HAP-1 (cell line): ENCODE measurements around the gene SCUBE3.

Experiments used
- DNase-seq, 2 experiments: peaks; one replicate each; pipeline ENCODE4 v3.0.0-alpha.2; 2016 to 2020; ENCODE audit warnings: low spot score in 2 of 2
- H3K27me3 ChIP-seq: fragments of 250-450 bp; sonication (Bioruptor Pico); 2 replicates; pipeline ENCODE4 v1.5.1; 2020; ENCODE audit warnings: low read depth, mild to moderate bottlenecking, moderate library complexity
- H3K36me3 ChIP-seq: fragments of 250-450 bp; sonication (Bioruptor Pico); replicated peaks from 2 replicates; pipeline ENCODE4 v1.5.1; 2020; ENCODE audit warnings: mild to moderate bottlenecking
- H3K4me1 ChIP-seq: fragments of 250-450 bp; sonication (Bioruptor Pico); 2 replicates; pipeline ENCODE4 v1.5.1; 2020; ENCODE audit warnings: mild to moderate bottlenecking
- H3K4me3 ChIP-seq: fragments of 250-450 bp; sonication (Bioruptor Pico); 2 replicates; pipeline ENCODE4 v1.5.1; 2020; ENCODE audit warnings: mild to moderate bottlenecking, moderate library complexity
- H3K9me3 ChIP-seq: fragments of 250-450 bp; sonication (Bioruptor Pico); 2 replicates; pipeline ENCODE4 v1.5.1; 2020; ENCODE audit warnings: mild to moderate bottlenecking, moderate library complexity
- in situ Hi-C: fragments of 300-500 bp; cut with MboI; formaldehyde crosslinking; loops from 3 replicates; pipeline ENCODE4 v1.14.3; 2020; ENCODE audit warnings: low sequenced_read_pairs, inconsistent platforms, mixed read lengths

SCUBE3 gene

DNA sequence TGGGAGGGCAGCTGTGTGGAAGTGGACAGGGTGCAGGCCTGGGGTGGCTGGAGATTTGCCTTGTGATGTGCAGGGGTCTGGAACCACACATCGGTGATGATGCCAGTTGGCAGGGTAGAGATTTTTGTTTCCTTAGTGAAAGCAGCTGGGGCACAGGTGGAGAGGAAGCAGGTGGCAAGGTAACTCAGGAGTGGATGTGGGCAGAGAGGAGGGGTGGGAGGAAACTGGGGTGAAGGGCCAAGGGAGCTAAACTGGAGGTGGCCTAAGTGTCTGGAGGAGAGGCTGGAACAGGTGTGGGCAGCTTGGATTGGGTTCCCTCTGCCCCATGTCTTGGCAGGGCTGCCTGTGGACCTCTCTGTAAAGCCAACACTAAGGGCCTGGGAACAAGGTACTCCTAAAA, 4.7 kb upstream of the SCUBE3 start:
- no peaks in the 10 kb centered on the region for H3K36me3 ChIP-seq
- in situ Hi-C loops, result loop anchor here (10.0 kb wide), 1 partner anchor 224 kb away; no protein-coding TSS in a partner anchor

DNA sequence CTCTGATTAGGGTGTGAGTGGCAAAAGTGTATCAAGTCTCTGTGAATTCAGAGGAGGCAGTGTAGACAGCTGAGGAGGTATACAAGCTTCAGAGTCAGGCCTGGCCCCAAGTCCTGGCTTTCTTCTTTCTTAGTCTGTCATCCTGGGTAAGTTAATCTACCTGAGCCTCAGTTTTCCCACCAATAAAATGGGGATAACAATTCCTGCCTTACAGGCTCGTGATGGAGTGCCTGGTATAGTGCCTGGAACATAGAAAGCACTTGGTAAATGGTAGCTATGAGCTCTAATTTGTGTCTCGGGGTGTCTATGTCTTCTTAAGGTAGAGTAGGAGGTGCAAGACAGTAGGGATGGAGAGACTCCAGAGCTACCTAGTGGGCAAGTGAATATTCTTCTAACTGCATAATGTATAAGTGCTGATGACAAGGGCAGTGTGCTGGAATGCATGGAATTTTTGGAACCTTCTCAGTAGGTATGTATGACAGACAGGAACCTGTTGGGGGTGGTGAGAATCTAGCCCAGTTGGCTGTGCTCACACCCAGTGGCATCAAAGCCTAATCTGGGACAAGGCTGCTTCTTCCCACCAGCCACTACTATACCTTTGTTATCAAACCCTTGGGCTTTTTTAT, 4.0 kb upstream of the SCUBE3 start:
- in situ Hi-C loops, result loop anchor here (10.0 kb wide), 1 partner anchor 225 kb away; no protein-coding TSS in a partner anchor
- H3K4me3 ChIP-seq, result no peak overlapping the region
- no peaks in the 10 kb centered on the region for H3K9me3 ChIP-seq
- H3K36me3 ChIP-seq, result no peaks in the 10 kb centered on the region
- peaks cover 3% of the 10 kb centered on the region; the same call in 1 of the 2 replicates for H3K4me1 ChIP-seq
- no peak for DNase-seq
- peaks cover 12% of the 10 kb centered on the region; the same call in 1 of the 2 replicates for H3K27me3 ChIP-seq

More for the DNA sequence above, 4.7 kb upstream of the SCUBE3 start:
- Histone ChIP-seq H3K4me3 (no peak overlapping the region), H3K4me1 (peaks cover 3% of the 10 kb centered on the region; the same call in 1 of the 2 replicates), H3K9me3 (no peaks in the 10 kb centered on the region), H3K27me3 (peaks cover 12% of the 10 kb centered on the region; the same call in 1 of the 2 replicates)
- DNase-seq, result no peak

DNA sequence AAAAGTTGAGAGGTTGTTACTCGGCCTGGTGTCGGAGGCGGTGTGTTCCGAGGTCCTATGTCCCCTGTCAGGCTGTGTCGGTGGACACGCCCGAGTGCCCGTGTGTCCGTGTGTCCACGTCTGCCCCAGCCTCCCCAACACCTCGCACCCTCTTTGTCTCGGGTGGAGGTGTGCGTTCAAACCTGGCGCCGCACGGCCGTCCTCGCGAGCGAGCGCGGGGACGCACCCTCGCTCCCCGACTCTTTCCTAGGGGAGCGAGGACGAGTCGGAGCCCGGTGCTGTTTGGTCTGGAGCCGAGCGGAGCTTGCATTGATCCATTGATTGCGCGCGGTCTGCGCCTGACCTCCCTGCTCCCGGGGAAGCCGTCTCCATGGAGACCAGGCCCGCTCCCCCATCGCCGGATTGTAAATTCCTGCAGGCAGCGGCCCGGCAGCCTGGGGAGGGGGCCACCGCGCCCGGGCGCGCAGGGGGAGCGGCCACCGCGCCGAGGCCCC, 411 bp upstream of the SCUBE3 start:
- peak in 1 of 2 experiments; percentile 71 for DNase-seq
- H3K36me3 ChIP-seq, result no peaks in the 10 kb centered on the region
- in situ Hi-C loops, result no loop called here
- H3K9me3 ChIP-seq, result no peaks in the 10 kb centered on the region
- peaks cover 36% of the 10 kb centered on the region for H3K4me1 ChIP-seq
- 0 out of 2 replicates have a peak, but pooled peaks cover 2% of the 10 kb centered on the region for H3K27me3 ChIP-seq
- H3K4me3 ChIP-seq, result peak overlapping the region; percentile 57

DNA sequence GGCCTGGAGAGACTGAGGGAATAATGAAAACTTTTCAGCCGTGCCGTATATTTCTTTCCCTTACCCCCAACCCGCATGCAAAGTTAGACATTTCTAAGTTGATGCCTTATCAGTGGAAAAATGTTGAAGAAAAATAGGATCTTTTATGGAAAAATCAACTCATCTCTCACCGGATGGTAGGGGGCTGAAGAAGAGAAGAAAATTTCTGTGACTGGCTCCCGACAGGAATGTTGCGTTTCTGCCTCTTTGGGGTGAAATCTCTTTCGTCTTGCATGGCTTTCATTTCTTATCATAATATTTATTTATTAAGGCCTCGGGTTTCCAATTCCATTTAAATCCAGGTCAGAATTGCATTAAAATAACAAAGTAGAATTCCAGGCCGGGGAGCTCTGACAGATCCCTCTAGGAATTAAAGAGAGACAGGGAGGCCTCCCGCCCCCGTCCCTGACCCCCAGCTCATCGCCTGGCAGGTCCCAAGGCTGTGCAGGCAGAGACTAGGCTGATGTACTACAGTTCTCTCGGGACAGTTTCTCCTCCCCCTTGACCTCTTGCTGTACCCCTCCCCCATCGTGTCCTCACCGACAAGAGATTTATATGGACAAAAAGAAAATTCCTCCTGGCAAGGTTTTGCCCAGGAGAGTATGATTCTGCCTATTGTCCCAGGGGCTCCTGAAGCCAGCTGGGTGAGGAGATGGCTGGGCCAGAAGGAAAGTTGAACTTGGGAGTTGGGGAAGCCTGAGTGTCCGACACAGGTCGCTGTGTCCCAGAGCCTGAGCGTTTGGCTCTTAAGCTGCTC, 1.3 kb downstream of the SCUBE3 start:
- Histone ChIP-seq H3K36me3 (no peaks in the 10 kb centered on the region; the same call in 1 of the 2 replicates), H3K9me3 (no peaks in the 10 kb centered on the region), H3K4me3 (peak overlapping the region; percentile 57), H3K27me3 (no peaks in the 10 kb centered on the region), H3K4me1 (peaks cover 38% of the 10 kb centered on the region)
- peak; percentile 49 to 66 for DNase-seq
- in situ Hi-C loops, result no loop called here

DNA sequence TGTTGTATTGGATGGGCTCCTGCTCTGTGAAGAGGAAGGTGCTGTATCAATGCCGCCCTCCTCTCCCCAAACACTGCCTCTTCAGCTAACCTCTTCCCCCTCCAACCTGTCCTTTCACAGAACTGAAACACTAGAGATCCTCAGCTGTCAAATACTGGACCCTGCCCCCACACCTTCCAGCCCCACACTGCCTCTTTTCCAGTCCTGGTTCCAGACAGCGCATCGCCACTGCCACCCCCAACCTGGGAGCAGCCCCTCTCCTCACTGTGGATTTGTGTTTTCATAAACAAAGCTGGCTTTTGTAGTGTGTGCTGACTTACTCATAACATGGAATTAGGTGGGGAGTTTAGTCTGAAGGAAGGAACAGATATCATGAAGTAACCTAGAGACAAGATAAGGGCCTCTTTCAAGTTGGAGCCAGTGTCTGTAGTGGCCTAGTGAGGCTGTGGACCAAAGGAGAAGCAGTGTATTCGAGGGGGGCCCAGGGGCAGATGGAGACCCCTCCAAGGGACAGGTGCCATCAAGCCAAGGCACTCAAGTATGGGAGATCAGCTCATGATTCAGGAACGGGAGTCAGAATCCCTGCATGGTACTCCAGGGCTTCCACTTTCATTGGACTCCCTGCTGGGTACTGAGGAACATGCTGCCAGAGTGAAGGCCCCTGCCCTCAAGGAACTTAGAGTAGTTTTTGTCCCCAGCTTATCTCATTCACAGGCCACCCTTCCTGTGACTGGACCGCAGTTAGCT, 2.1 kb downstream of the SCUBE3 start:
- H3K27me3 ChIP-seq, result no peaks in the 10 kb centered on the region

DNA sequence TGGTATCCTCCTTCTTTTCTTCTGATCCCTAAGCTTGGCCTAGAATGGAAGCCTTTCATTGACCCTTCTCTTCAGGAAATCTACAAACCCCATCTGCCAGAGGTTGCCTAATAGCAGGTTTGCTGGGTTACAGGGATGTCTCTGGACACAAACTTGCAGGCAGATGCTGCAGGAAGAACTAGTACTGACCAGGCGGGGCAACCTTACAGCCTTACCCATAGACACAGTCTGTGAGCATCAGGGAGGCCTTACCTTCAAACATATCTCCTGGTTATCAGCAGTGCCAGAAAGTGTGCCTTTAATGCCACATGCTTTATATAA, 2.6 kb downstream of the SCUBE3 start:
- H3K4me3 ChIP-seq, result no peak overlapping the region
- H3K4me1 ChIP-seq, result peaks cover 38% of the 10 kb centered on the region
- no peaks in the 10 kb centered on the region for H3K27me3 ChIP-seq
- no peaks in the 10 kb centered on the region for H3K9me3 ChIP-seq
- DNase-seq, result no peak
- in situ Hi-C loops, result no loop called here
- H3K36me3 ChIP-seq, result no peaks in the 10 kb centered on the region; the same call in 1 of the 2 replicates

More for the DNA sequence above, 2.1 kb downstream of the SCUBE3 start:
- H3K36me3 ChIP-seq, result no peaks in the 10 kb centered on the region; the same call in 1 of the 2 replicates
- DNase-seq, result no peak
- in situ Hi-C loops, result no loop called here
- H3K4me1 ChIP-seq, result peaks cover 38% of the 10 kb centered on the region
- H3K4me3 ChIP-seq, result peak overlapping the region; percentile 57
- H3K9me3 ChIP-seq, result no peaks in the 10 kb centered on the region

DNA sequence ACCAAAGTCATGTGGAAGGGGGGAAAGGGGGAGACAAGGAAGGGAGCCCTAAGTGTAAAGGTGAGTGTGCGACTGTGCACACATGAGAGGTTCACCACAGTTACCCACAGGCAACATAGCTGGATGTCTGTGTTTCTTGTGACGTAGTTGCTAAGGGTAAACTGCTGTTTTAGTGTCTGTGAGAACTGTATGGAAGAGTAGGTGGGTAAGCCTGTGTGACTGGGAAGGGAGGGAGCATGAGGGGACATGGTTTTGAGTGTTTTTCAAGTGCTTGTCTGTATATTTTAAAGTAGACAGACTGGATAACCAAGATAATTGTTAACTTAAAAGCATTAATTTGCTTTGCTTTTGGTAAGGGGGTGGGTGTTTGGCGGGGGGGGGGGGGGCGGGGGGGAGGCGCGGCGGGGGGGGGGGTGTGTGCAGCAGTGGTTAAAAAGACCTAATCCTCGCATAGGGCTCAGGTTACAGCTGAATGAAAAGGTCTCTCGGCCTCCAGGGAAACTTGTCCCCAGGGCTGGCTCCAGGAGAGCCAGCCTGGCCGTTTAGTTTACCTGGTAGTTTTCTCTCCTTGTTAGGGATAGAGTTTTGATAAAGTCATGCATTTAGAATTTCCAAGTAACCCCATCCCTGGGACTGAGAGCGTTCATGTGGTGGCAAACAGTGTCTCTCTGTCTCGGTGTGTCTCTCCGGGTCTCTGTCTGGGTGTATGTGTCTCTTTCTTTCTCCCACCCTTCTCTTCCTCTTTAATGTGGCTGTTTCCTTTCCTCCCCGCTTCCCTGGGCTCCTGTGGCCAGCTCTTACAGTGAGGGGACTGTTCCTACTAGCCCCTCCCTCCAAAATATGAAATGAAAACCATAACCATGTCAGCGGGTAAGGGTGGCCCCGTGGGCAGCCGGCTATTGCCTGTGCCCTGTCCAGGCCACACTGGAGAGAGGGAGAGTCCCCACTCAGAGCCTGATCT, 3.4 kb downstream of the SCUBE3 start:
- H3K27me3 ChIP-seq, result no peaks in the 10 kb centered on the region
- H3K4me3 ChIP-seq, result no peak overlapping the region; the same call in 1 of the 2 replicates
- in situ Hi-C loops, result no loop called here
- no peaks in the 10 kb centered on the region for H3K9me3 ChIP-seq
- peak; percentile 57 to 61 for DNase-seq
- no peaks in the 10 kb centered on the region; the same call in 1 of the 2 replicates for H3K36me3 ChIP-seq
- H3K4me1 ChIP-seq, result peaks cover 38% of the 10 kb centered on the region

DNA sequence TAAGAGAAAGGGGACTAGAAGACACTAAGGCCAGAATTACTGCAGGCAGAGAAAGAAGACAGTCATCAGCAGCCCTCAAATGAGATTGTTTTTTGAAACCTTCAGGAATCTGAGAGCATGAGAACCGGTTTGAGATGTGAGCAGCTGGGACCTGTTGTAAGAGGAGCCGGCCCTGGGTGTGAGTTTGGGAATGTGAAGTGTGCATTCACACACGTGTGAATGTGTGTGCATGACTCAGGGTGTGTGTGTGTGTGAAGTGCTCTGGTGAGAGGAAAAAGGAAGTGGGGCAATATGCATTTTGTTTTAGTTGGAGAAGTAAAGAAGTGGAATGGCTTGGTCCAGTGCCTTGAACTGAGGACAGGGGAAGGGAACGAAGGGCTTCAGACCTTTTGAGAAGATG, 4.3 kb downstream of the SCUBE3 start:
- no peak overlapping the region for H3K4me3 ChIP-seq
- in situ Hi-C loops, result no loop called here
- no peaks in the 10 kb centered on the region; the same call in 1 of the 2 replicates for H3K36me3 ChIP-seq
- DNase-seq, result no peak
- H3K27me3 ChIP-seq, result no peaks in the 10 kb centered on the region
- peaks cover 38% of the 10 kb centered on the region for H3K4me1 ChIP-seq
- no peaks in the 10 kb centered on the region for H3K9me3 ChIP-seq

DNA sequence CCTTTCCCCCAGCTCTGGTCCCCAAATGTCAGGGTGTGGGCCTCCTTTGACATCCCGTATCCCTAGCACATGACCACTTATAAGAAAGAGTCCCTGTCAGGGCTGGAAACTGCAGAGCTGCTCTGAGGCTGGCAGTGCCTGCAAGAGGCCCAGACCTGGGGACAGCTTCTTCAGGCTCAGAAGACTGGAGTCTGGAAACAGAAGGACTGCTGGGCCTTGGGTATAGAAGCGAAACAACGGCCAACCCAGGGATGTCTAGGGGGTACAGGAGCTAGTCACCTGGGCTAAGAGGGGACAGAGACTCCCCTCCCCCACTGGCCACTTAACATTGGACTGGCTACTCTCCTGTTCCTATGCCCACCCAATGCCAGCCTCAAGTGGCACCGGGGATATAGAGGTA, 4.7 kb downstream of the SCUBE3 start:
- peaks cover 36% of the 10 kb centered on the region for H3K4me1 ChIP-seq
- no peaks in the 10 kb centered on the region; the same call in 1 of the 2 replicates for H3K36me3 ChIP-seq
- no peak overlapping the region for H3K4me3 ChIP-seq
- H3K27me3 ChIP-seq, result no peaks in the 10 kb centered on the region
- in situ Hi-C loops, result no loop called here
- no peak for DNase-seq
- no peaks in the 10 kb centered on the region for H3K9me3 ChIP-seq

DNA sequence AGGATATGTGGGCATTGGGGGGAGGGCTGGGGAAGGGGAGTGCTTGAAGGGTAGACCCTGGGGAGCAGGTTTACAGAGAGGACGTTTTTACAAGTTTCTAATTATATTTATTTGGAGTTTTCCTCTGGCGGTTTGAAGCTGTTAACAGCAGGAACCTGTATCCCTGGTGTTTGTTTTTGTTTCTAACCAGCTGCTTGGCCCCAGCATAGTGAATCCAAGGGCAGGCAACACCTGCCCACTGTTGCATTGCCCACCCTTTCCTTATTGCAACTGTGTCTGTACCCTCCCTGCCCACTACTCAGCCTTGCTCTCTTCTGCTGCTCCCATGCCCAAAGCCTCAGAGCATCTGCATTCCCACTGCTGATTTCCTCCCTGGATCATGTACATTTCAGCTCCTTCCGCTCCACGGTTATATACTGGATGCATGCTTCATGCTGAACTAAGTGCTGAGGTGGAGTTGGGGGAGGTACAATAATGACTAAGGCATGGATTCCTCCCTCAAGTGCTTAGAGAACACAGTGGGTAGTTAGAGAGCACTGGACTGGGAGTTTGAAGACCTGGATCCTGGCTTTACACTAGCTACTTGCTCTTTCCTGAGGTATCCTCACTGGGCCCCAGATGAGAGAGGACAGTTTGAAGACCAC, 6.0 kb downstream of the SCUBE3 start:
- H3K4me1 ChIP-seq, result peaks cover 34% of the 10 kb centered on the region
- DNase-seq, result no peak
- in situ Hi-C loops, result no loop called here
- peaks cover 2% of the 10 kb centered on the region; the same call in 1 of the 2 replicates for H3K36me3 ChIP-seq
- H3K27me3 ChIP-seq, result no peaks in the 10 kb centered on the region
- no peak overlapping the region for H3K4me3 ChIP-seq
- H3K9me3 ChIP-seq, result no peaks in the 10 kb centered on the region

DNA sequence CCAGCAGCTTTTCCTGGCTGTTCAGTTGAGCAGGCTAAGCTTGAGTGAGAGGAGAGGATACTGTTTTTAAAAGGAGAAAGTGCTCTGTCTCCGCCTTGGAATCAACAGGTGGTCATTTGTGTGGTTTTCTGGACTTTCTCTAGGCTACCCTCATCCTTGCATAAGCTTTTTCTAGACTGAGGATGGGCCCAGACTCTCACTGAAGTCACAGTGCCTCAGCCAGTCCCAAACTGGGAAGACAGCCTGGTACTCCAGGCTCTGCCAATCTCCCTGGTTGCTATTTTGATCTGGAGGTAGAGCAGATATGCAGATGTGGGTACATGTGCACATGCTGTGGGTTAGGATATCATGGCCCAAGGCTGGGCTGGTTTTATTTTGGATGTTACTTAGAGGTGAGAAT, 7.0 kb downstream of the SCUBE3 start:
- H3K36me3 ChIP-seq, result peaks cover 2% of the 10 kb centered on the region; the same call in 1 of the 2 replicates
- no peaks in the 10 kb centered on the region for H3K9me3 ChIP-seq
- in situ Hi-C loops, result no loop called here
- H3K4me3 ChIP-seq, result no peak overlapping the region
- H3K27me3 ChIP-seq, result no peaks in the 10 kb centered on the region
- peaks cover 25% of the 10 kb centered on the region for H3K4me1 ChIP-seq
- DNase-seq, result no peak

DNA sequence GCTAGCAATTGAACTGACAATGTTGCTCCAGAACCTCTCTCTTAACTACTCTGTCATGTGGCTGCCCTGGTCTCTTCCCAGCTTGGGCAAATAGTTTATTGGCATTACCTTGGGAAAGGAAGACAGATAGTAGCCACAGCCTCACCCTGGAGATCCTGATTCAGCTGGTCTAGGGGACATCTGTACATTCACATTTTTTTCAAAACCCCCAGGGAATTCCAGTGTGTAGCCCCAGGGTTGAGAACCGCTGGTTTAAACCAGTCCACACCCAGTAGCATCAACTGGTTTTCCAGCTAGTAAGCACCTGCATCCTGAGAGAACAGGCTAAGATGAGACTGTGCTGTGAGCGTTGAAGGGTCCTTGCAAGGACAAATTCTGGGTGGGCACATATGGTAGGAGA, 9.6 kb downstream of the SCUBE3 start:
- Histone ChIP-seq H3K36me3 (peaks cover 2% of the 10 kb centered on the region; the same call in 1 of the 2 replicates), H3K4me1 (peaks cover 1% of the 10 kb centered on the region), H3K9me3 (no peaks in the 10 kb centered on the region), H3K4me3 (no peak overlapping the region), H3K27me3 (no peaks in the 10 kb centered on the region)
- no peak for DNase-seq
- in situ Hi-C loops, result no loop called here
